B cell (primary cell): ENCODE data around the gene MAMDC4. TPM values are rescaled to one million over a fixed set of nuclear protein-coding genes. Genes with fewer than 3 reads are reported as not detected.

Experiments used
- ATAC-seq: fragments of 200-7000 bp; cut with Tn5 transposase; one replicate; pipeline ENCODE4 v1.10.0; 2021; ENCODE audit warnings: low read depth, mild to moderate bottlenecking, moderate number of reproducible peaks, moderate library complexity
- CTCF ChIA-PET: fragments of 350-600 bp; sonication (Branson Sonifier 250); formaldehyde crosslinking; loops from one replicate; lab custom pipeline; 2021; ENCODE audit warnings: antibody characterized with exemption, inconsistent platforms; lab: Charles Lee
- POLR2A ChIA-PET: fragments of 350-600 bp; sonication (Branson Sonifier 250); formaldehyde crosslinking; loops from one replicate; lab custom pipeline; 2021; ENCODE audit warnings: antibody characterized with exemption; lab: Charles Lee
- DNase-seq: peaks from one replicate; pipeline ENCODE4 v3.0.0; 2013
- H2AFZ ChIP-seq: 2 replicates; pipeline ENCODE4 v1.6.1; 2012; ENCODE audit warnings: mild to moderate bottlenecking, low read depth, low read length; ENCODE audit not compliant: insufficient read depth, poor library complexity, severe bottlenecking
- H3K27ac ChIP-seq, 2 donors: 1 replicate in 1 of 2; 2 replicates in 1 of 2; pipeline ENCODE4 v1.5.1; 2012 to 2013; ENCODE audit warnings: low read length in 2 of 2, mild to moderate bottlenecking in 2 of 2, moderate library complexity in 1 of 2
- H3K27me3 ChIP-seq, 4 experiments: fragments of 200-600 bp in 1 of 4; sonication (generic) in 1 of 4; replicated peaks in 1 of 4; 1 replicate in 2 of 4; 2 replicates in 2 of 4; pipeline versions ENCODE4 v1.6.1 to v1.7.0; 2013 to 2016; ENCODE audit warnings: low read length in 3 of 4, mild to moderate bottlenecking in 2 of 4, mixed read lengths in 1 of 4, moderate library complexity in 1 of 4; ENCODE audit not compliant: insufficient read depth in 4 of 4, control insufficient read depth in 3 of 4; ENCODE audit errors: control extremely low read depth in 1 of 4
- H3K36me3 ChIP-seq, 2 experiments: replicated peaks in 1 of 2; 1 replicate in 1 of 2; 2 replicates in 1 of 2; pipeline versions ENCODE4 v1.6.1 to v1.7.1; 2013; ENCODE audit warnings: low read length in 1 of 2; ENCODE audit not compliant: insufficient read depth in 2 of 2, control insufficient read depth in 1 of 2; ENCODE audit errors: control extremely low read depth in 1 of 2, extremely low read depth in 1 of 2
- H3K4me1 ChIP-seq, 2 donors: fragments of 200-600 bp in 1 of 2; sonication (generic) in 1 of 2; 1 replicate in 1 of 2; 2 replicates in 1 of 2; pipeline versions ENCODE4 v1.5.1 to v1.6.1; 2013 to 2017; ENCODE audit warnings: low read length in 2 of 2; ENCODE audit not compliant: control insufficient read depth in 2 of 2, insufficient read depth in 2 of 2
- H3K4me2 ChIP-seq: replicated peaks from 2 replicates; pipeline ENCODE3; 2012; ENCODE audit warnings: mild to moderate bottlenecking, low read depth, low read length; ENCODE audit not compliant: poor library complexity, severe bottlenecking
- H3K4me3 ChIP-seq, 5 experiments: fragments of 200-600 bp in 1 of 5; sonication (generic) in 1 of 5; 1 replicate in 3 of 5; 2 replicates in 2 of 5; pipeline versions ENCODE4 v1.5.1 to v1.7.0; 2011 to 2016; ENCODE audit warnings: low read length in 4 of 5, mild to moderate bottlenecking in 4 of 5, low read depth in 2 of 5, control low read depth in 1 of 5, moderate library complexity in 1 of 5; ENCODE audit not compliant: insufficient read depth in 1 of 5; ENCODE audit errors: control extremely low read depth in 1 of 5, extremely low read depth in 1 of 5
- H3K79me2 ChIP-seq: fragments of 200-600 bp; sonication (generic); one replicate; pipeline ENCODE4 v1.6.0; 2016; ENCODE audit warnings: low read length; ENCODE audit not compliant: control insufficient read depth, insufficient read depth
- H3K9ac ChIP-seq: fragments of 200-600 bp; sonication (generic); 2 replicates; pipeline ENCODE4 v1.6.1; 2017; ENCODE audit warnings: mild to moderate bottlenecking, low read length, moderate library complexity
- H3K9me3 ChIP-seq, 3 donors: one replicate each; pipeline versions ENCODE4 v1.6.1 to v1.7.1; 2013; ENCODE audit warnings: low read length in 2 of 3; ENCODE audit not compliant: control insufficient read depth in 2 of 3, insufficient read depth in 1 of 3; ENCODE audit errors: control extremely low read depth in 1 of 3
- H4K20me1 ChIP-seq: 2 replicates; pipeline ENCODE4 v1.6.0; 2012; ENCODE audit warnings: mild to moderate bottlenecking, low read length; ENCODE audit not compliant: insufficient read depth, control insufficient read depth, poor library complexity, severe bottlenecking
- H3K27ac Mint-ChIP-seq: one replicate; pipeline ENCODE4 v1.8.0; 2021; ENCODE audit warnings: mixed read lengths
- H3K27me3 Mint-ChIP-seq: one replicate; pipeline ENCODE4 v1.8.0; 2021; ENCODE audit warnings: mixed read lengths
- H3K4me1 Mint-ChIP-seq: one replicate; pipeline ENCODE4 v1.8.0; 2021; ENCODE audit warnings: mixed read lengths
- H3K4me3 Mint-ChIP-seq: one replicate; pipeline ENCODE4 v1.8.0; 2021; ENCODE audit warnings: mixed read lengths
- H3K9me3 Mint-ChIP-seq: one replicate; pipeline ENCODE4 v1.8.0; 2022; ENCODE audit warnings: mixed read lengths; ENCODE audit not compliant: insufficient read depth
- CTCF ChIP-seq: fragments of 200-600 bp; IDR thresholded peaks from one replicate; pipeline ENCODE4 v1.8.0; 2022; ENCODE audit warnings: antibody characterized with exemption, mild to moderate bottlenecking
- EZH2 ChIP-seq: IDR thresholded peaks from 2 replicates; pipeline ENCODE4 v1.6.1; 2012; ENCODE audit warnings: borderline replicate concordance, low read depth, mild to moderate bottlenecking, moderate library complexity, low read length; ENCODE audit not compliant: insufficient read depth, poor library complexity, severe bottlenecking
- whole genome bisulfite sequencing: methylation state at CpG from one replicate; pipeline ENCODE4 v1.1.5; 2013; ENCODE audit warnings: missing lambda C conversion rate; ENCODE audit not compliant: insufficient coverage; 5-methylcytosine and 5-hydroxymethylcytosine counted together
- intact Hi-C: fragments of 100-400 bp; cut with micrococcal nuclease; formaldehyde crosslinking; loops from one replicate; pipeline ENCODE4 v1.10.0; 2022
- polyA plus RNA-seq: library from polyadenylated mRNA; depleted of rRNA; stranded (reverse); fragments of >200 nt; gene quantifications from 2 replicates; pipeline ENCODE4 v1.2.3, GENCODE V29; 2012
- total RNA-seq, 2 donors: library from RNA; stranded (reverse); fragments of 120-200 nt in 1 of 2; gene quantifications; 1 replicate in 1 of 2; 2 replicates in 1 of 2; pipeline versions ENCODE4 v1.2.3 to v1.2.4, GENCODE V29; 2013 to 2022

MAMDC4 gene
- total and polyA plus RNA-seq, 2 donors (not counting 1 experiment from before 2014, with no cell fraction given), result 5.4 to 6.8 TPM

DNA sequence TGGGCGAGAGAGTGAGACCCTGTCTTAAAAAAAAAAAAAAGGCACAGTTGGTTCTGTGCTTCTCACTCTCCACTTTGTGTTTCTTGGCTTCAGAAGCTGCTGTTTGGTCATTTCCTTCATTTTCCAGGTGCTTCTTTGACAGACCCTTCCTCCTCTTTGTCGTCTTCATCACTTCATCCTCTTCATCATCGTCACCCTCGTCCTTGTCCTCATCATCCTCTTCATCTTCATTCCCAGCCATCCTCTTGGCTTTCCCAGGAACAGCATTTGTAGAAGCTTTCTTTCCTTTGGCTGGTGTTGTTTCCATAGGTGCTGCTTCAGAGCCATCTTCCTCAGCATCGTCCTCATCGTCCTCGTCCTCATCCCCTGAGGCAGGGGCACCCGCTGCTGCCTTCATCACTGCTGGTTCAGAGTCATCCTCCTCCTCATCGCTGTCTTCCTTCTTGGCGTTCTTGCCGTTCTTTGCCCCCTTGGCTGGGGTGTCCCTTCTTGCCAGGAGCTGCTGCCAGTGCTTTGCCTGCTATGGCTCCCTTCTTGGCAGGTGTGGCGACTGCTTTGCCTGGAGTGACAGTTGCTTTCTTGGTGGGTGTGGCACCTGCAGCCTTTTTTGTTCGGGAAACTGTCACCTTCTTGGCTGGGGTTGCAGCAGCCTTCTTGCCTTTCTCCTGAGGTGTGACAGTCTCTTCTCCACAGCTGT is 37.3 kb upstream of the MAMDC4 start:
- no peaks in the 10 kb centered on the region for H3K9me3 Mint-ChIP-seq
- H3K36me3 ChIP-seq, result peaks cover 0 to 20% of the 10 kb centered on the region in 2 experiments
- no peak overlapping the region for H3K27ac ChIP-seq
- no peak overlapping the region for H3K4me3 Mint-ChIP-seq
- no peak overlapping the region for H3K27ac Mint-ChIP-seq
- DNase-seq, result no peak
- no peak overlapping the region for H3K4me3 ChIP-seq
- TF ChIP-seq EZH2 (no peak), CTCF (no peak)
- H3K9me3 ChIP-seq, result no peaks in the 10 kb centered on the region
- 98% methylated on average over 11 of the region's 13 CpGs for WGBS
- CTCF ChIA-PET, result interaction anchor here (0.9 to 1.5 kb wide), 4 partner anchors 17 to 253 kb away, joined by 3 read pairs; partner anchors contain the start of gene AJM1
- H3K27me3 Mint-ChIP-seq, result no peaks in the 10 kb centered on the region
- no peak overlapping the region for H2AFZ ChIP-seq
- H3K79me2 ChIP-seq, result peaks cover 69% of the 10 kb centered on the region
- ATAC-seq, result no peak
- H3K4me2 ChIP-seq, result no peak overlapping the region
- peaks cover 23% of the 10 kb centered on the region for H3K4me1 Mint-ChIP-seq
- intact Hi-C loops, result no loop called here
- H3K4me1 ChIP-seq, result peaks cover 9% of the 10 kb centered on the region in 2 donors
- no peaks in the 10 kb centered on the region for H3K27me3 ChIP-seq
- peaks cover 45% of the 10 kb centered on the region for H4K20me1 ChIP-seq
- H3K9ac ChIP-seq, result no peak overlapping the region
- POLR2A ChIA-PET, result no interaction called here

- Mint-ChIP-seq H3K4me1 (peaks cover 20% of the 10 kb centered on the region), H3K4me3 (no peak overlapping the region), H3K27me3 (no peaks in the 10 kb centered on the region), H3K9me3 (no peaks in the 10 kb centered on the region), H3K27ac (no peak overlapping the region)
- intact Hi-C loops, result no loop called here
- no peak for DNase-seq
- Histone ChIP-seq H3K9me3 (no peaks in the 10 kb centered on the region), H3K4me2 (no peak overlapping the region), H3K36me3 (peaks cover 0 to 18% of the 10 kb centered on the region in 2 experiments), H3K79me2 (peaks cover 67% of the 10 kb centered on the region), H3K27ac (no peak overlapping the region), H3K27me3 (no peaks in the 10 kb centered on the region), H3K4me1 (peaks cover 9% of the 10 kb centered on the region in 2 donors), H2AFZ (no peak overlapping the region), H3K9ac (no peak overlapping the region), H4K20me1 (peaks cover 43% of the 10 kb centered on the region), H3K4me3 (no peak overlapping the region)
- ATAC-seq, result no peak
- POLR2A ChIA-PET, result no interaction called here
- WGBS, result 50% methylated on average over 1 of the region's 1 CpG
- no peak for TF ChIP-seq CTCF
- TF ChIP-seq EZH2, result no peak
- CTCF ChIA-PET, result interaction anchor here (0.9 to 1.5 kb wide), 5 partner anchors 17 to 253 kb away, joined by 3 to 4 read pairs (median 3); partner anchors contain the start of gene AJM1
Measured at GRCh38 chr9:136815422-136815782, 36.7 kb upstream of the MAMDC4 start.
